ENCODE results near the gene VPS16. TPM values are rescaled to one million over a fixed set of nuclear protein-coding genes. Genes with fewer than 3 reads are reported as not detected.

The VPS16 gene
- total RNA-seq, 1 donor from 2014 or later, result 35.8 TPM

DNA sequence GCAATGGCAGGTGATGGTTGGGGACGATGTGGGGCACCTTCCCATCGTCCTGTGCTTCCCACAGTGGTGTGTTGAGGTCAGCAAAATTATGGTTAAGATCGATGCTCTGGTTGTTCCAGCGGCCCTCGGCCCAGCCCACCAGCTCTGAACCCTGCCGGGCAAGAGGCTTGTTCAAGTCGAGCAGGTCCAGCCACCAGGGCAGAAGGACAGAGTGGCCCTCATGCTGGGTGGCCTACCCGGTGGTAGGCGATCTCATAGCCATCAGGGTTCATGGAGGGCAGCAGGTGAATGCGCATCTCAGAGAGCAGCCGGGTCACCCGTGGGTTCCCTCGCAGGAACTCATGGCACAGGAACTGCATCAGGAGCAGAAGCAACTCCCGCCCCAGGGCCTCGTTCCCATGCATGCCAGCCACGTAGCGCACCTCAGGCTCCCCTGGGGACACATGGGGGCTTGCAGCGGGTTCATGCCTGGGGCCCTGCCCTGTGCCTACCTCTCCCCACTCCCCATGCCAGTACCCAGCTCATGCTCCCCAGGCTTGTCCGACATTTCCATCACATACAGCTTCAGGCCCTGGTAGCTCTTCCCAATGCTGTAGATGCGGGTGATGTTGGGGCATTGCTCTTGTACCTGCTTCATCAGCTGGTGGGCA is 44.4 kb upstream of the VPS16 start:
- Histone ChIP-seq H3K4me3 (no peak overlapping the region), H3K9me3 (no peaks in the 10 kb centered on the region), H3K4me1 (peaks cover 19% of the 10 kb centered on the region), H3K27me3 (ENCODE audit: low read depth) (peaks cover 39% of the 10 kb centered on the region), H3K27ac (no peak overlapping the region), H3K36me3 (no peaks in the 10 kb centered on the region)
- TF ChIP-seq, protein P1, sequence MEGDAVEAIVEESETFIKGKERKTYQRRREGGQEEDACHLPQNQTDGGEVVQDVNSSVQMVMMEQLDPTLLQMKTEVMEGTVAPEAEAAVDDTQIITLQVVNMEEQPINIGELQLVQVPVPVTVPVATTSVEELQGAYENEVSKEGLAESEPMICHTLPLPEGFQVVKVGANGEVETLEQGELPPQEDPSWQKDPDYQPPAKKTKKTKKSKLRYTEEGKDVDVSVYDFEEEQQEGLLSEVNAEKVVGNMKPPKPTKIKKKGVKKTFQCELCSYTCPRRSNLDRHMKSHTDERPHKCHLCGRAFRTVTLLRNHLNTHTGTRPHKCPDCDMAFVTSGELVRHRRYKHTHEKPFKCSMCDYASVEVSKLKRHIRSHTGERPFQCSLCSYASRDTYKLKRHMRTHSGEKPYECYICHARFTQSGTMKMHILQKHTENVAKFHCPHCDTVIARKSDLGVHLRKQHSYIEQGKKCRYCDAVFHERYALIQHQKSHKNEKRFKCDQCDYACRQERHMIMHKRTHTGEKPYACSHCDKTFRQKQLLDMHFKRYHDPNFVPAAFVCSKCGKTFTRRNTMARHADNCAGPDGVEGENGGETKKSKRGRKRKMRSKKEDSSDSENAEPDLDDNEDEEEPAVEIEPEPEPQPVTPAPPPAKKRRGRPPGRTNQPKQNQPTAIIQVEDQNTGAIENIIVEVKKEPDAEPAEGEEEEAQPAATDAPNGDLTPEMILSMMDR (IDR thresholded peaks at IDR 0.05), result no peak
- no peak for DNase-seq
- no peak for ATAC-seq
- intact Hi-C loops (cut with DNase I), result no loop called here

DNA sequence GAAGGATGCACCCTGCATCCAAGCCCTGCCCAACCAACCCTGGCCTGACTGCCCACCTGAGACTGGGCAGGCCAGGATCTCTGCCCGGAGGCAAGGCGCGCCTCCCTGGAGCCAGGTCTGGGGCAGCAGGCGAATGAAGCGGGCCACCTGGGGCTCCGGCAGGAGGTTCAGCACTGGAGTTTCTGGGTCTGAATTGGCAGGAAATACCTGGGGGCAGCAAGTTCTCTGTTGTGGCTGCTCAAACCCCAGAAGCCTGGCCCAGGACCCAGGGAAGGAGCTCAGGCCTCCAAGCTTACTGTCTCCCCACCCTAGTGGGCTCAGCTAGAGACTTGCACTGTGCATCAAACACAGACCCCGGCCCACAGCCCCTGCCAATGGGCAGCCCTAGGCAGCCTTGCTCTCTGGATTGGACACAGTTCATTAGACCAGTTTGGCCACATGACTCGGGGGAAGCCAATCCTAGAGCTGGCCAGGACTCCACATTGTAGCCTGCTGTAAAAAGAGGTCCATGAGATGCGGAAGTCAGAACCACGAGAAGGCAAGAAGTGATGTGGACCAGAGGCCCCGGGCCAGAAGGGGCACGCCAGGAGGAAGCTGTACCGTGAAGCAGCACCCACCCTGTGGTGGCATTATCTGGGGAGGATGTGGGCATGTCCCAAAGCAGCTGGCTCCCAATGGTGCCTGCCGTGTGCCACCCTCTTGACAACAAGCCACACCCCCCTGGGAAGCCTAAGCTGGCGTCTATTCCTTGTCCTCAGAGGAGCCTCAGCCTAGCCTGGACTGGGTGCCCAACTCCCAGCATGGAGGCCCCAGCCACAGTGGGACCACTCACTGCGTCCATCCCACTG is 43.2 kb upstream of the VPS16 start:
- DNase-seq (no peak), ATAC-seq (no peak)
- no peak overlapping the region for H3K27ac ChIP-seq
- peaks cover 24% of the 10 kb centered on the region for H3K4me1 ChIP-seq
- no peaks in the 10 kb centered on the region for H3K36me3 ChIP-seq
- intact Hi-C loops (cut with DNase I), result no loop called here
- H3K27me3 ChIP-seq (ENCODE audit: low read depth), result peaks cover 51% of the 10 kb centered on the region
- TF ChIP-seq, protein P1 (IDR thresholded peaks at IDR 0.05), result no peak
- H3K9me3 ChIP-seq, result no peaks in the 10 kb centered on the region
- no peak overlapping the region for H3K4me3 ChIP-seq

DNA sequence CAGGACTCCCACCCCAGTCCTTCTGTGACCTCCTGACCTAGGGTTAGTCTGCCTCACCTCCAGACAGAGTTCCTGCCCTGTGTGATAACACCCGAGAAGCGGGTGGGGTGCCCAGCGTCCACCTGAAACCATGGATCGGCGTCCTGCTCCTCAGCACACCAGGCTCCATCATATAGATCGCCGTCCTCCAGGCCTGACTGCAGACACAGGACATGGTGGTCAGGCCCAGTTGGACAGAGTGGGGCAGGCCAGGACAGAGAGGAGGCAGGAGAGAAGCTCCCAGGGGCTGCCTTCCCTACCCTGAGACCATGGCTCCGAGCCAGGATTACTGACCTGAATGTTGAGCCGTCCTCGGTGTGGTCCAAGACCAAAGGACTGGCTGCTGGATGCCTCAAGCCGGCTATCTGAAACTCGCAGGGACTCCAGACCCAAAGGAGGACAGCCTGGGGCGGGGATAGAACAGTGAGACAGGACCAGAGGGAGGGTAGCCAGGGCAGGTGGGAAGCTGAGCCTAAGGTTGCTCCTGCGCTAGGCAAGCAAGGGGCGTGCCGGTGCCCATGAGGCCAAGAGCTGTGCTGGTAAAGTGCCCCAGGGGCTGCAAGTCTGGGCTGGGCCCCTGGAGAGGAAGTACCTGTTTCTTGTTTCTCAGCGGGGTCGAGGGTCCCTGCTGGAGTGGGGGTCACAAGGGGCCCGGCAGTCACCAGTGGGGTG is 42.3 kb upstream of the VPS16 start:
- H3K27ac ChIP-seq, result no peak overlapping the region

DNA sequence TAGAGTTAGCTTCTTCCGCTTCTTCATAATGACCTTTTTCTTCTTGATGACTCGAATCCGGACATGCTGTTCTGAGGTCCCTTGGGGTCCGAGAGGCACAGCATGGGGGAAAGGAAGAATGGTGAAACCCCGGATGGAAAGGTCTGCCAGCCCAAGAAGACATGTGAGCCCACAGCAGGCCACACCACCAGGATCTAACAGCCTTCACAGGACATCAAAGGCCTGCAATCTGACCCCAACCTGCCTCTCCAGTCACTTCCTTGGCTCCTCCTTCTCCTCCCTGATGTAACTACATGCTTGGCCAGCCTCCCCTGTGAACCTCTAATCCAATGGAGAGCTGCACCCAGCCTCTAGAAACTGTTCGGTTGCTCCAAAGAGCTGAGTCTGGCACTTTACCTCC is 41.7 kb upstream of the VPS16 start:
- Histone ChIP-seq H3K27me3 (ENCODE audit: low read depth) (peaks cover 66% of the 10 kb centered on the region), H3K4me3 (no peak overlapping the region), H3K4me1 (peaks cover 24% of the 10 kb centered on the region), H3K36me3 (no peaks in the 10 kb centered on the region), H3K9me3 (no peaks in the 10 kb centered on the region), H3K27ac (no peak overlapping the region)
- DNase-seq, result no peak
- TF ChIP-seq, protein P1 (IDR thresholded peaks at IDR 0.05), result no peak
- ATAC-seq, result no peak
- intact Hi-C loops (cut with DNase I), result no loop called here

More for the DNA sequence above, 42.3 kb upstream of the VPS16 start:
- peaks cover 60% of the 10 kb centered on the region for H3K27me3 ChIP-seq (ENCODE audit: low read depth)
- no peak for ATAC-seq
- peaks cover 24% of the 10 kb centered on the region for H3K4me1 ChIP-seq
- no peaks in the 10 kb centered on the region for H3K36me3 ChIP-seq
- intact Hi-C loops (cut with DNase I), result no loop called here
- H3K9me3 ChIP-seq, result no peaks in the 10 kb centered on the region
- TF ChIP-seq, protein P1 (IDR thresholded peaks at IDR 0.05), result no peak
- no peak for DNase-seq
- no peak overlapping the region for H3K4me3 ChIP-seq

DNA sequence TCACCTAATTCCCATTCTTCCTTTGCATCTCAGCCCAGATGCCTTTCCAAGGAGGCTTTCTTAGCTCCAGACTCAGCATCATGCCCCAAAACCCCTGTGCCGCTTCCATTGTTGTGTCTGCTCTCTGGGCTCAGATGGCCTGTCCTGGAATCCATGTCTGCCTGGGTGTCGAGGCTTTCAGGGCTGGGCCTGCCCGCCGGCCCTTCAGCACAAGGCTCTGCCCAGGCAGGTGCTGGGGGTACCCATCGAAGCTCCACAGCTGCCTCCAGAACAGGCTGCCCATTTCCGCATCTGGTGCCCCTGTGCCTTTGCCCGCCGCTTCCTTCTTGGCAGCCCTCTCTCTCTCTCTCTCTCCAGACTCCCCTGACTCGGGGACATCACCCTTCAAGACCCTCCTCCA is 41.3 kb upstream of the VPS16 start:
- Histone ChIP-seq H3K9me3 (no peaks in the 10 kb centered on the region), H3K36me3 (no peaks in the 10 kb centered on the region), H3K27me3 (ENCODE audit: low read depth) (peaks cover 69% of the 10 kb centered on the region), H3K4me1 (peaks cover 24% of the 10 kb centered on the region), H3K27ac (no peak overlapping the region), H3K4me3 (peak overlapping the region; percentile 39)
- intact Hi-C loops (cut with DNase I), result no loop called here
- no peak for DNase-seq
- TF ChIP-seq, protein P1 (IDR thresholded peaks at IDR 0.05), result no peak
- no peak for ATAC-seq

Data from lower lobe of right lung (tissue), 2 donors.